Natural killer cell treated with Interleukin-12 subunit alpha and Interleukin-12 subunit beta and Interleukin-15 and Interleukin-18, amount 100 ng/mL, for 72 hours (primary cell): ENCODE measurements around the gene B4GAT1. TPM values are rescaled to one million over a fixed set of nuclear protein-coding genes. Genes with fewer than 3 reads are reported as not detected.
"Not testable (repeated sequence)": the region's sequence is repeated elsewhere in the genome, so short reads cannot be mapped to it uniquely, and the experiment has no call there.

Experiments used
- ATAC-seq, 2 donors: fragments of 150-1000 bp; cut with Tn5 transposase in 1 of 2; sonication (Bioruptor Pico), chemical (Tn5 transposase) in 1 of 2; 2 replicates each; pipeline ENCODE4 v1.10.0; 2021
- DNase-seq: peaks from one replicate; pipeline ENCODE4 v3.0.0; 2022; ENCODE audit warnings: low spot score
- H3K27ac Mint-ChIP-seq, 2 donors: 1 replicate in 1 of 2; 2 replicates in 1 of 2; pipeline ENCODE4 v1.8.0; 2022; ENCODE audit warnings: mixed read lengths in 2 of 2, mild to moderate bottlenecking in 1 of 2, moderate library complexity in 1 of 2
- H3K27me3 Mint-ChIP-seq, 2 donors: 1 replicate in 1 of 2; 2 replicates in 1 of 2; pipeline ENCODE4 v1.8.0; 2022; ENCODE audit warnings: mixed read lengths in 2 of 2
- H3K36me3 Mint-ChIP-seq: one replicate; pipeline ENCODE4 v1.8.0; 2022; ENCODE audit warnings: mixed read lengths
- H3K4me1 Mint-ChIP-seq, 2 donors: 1 replicate in 1 of 2; 2 replicates in 1 of 2; pipeline ENCODE4 v1.8.0; 2022; ENCODE audit warnings: low read depth in 2 of 2, mixed read lengths in 2 of 2, mild to moderate bottlenecking in 1 of 2
- H3K4me3 Mint-ChIP-seq: one replicate; pipeline ENCODE4 v1.8.0; 2022; ENCODE audit warnings: mixed read lengths
- H3K9me3 Mint-ChIP-seq: 2 replicates; pipeline ENCODE4 v1.8.0; 2022; ENCODE audit warnings: mixed read lengths
- total RNA-seq, 2 donors: library from RNA; stranded (reverse); gene quantifications; one replicate each; pipeline ENCODE4 v1.2.3, GENCODE V29; 2022

B4GAT1 gene
- total RNA-seq, 2 donors from 2014 or later, result 3.5 to 5.4 TPM

DNA sequence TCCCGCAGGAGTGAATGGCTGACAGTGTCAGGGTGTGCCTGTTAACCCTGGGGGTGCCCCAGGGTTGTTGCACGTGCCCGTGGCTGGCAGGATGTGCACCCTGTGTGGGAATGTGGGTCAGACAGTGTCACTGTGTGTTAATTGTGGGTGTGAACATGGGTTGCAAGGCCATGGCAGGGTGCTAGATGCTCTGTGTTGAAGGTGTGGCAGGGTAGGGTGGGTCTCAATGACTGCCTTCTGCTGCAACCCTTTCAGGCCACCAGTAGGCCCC is 19.5 kb downstream of the B4GAT1 start:
- H3K4me3 Mint-ChIP-seq, result no peak overlapping the region
- H3K27me3 Mint-ChIP-seq, result peaks cover 3 to 7% of the 10 kb centered on the region in 2 donors
- DNase-seq (peak; percentile 62), ATAC-seq (peak; percentile 72 to 77)
- H3K4me1 Mint-ChIP-seq, result peaks cover 24 to 25% of the 10 kb centered on the region in 2 donors
- peak overlapping the region in 1 of 2 donors; percentile 42 for H3K27ac Mint-ChIP-seq
- no peaks in the 10 kb centered on the region for H3K36me3 Mint-ChIP-seq
- no peaks in the 10 kb centered on the region for H3K9me3 Mint-ChIP-seq

DNA sequence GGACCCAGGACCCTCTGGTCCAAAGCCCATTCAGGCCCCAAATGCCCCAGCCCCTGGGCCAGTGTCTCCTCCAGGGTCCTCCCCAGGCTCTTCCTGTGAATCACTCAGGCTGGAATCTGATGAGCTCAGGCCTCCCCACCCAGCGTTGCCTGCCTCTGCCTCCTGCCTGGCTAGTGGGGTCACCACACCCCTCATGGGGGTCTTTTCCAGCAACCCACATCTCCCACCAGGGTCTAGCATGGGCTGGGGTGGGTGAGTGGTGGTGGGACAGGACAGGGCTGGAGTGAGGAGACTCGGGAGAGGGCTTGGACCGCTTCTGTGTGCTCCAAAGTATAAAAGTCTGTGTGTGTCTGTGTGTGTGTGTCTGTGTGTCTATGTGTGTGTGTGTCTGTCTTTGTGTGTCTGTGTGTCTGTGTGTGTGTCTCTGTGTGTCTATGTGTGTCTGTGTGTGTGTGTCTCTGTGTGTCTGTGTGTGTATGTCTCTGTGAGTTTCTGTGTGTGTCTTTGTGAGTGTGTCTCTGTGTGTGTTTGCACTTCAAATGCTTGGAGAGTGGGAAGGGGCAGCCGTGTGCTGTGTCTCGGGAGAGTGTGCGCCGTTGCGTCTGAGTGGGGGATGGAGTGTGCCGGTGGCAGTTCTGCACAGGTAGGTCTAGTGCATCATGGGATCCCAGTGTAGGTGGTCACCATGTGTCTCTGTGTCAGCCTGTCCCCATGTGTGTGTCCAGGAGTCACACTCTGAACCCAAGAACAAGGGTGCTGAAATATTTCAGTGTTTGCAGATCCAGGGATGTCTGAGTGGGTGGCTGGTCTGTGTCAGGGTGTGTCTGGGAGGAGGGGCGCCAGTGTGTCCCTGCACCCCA is 20.0 kb downstream of the B4GAT1 start:
- DNase-seq, result peak; percentile 59
- peak in 1 of 2 donors; percentile 3 for ATAC-seq
- Mint-ChIP-seq H3K4me1 (peaks cover 25 to 26% of the 10 kb centered on the region in 2 donors), H3K27me3 (peaks cover 4 to 7% of the 10 kb centered on the region in 2 donors), H3K9me3 (no peaks in the 10 kb centered on the region), H3K36me3 (no peaks in the 10 kb centered on the region), H3K27ac (peak overlapping the region in 1 of 2 donors; percentile 42), H3K4me3 (peak overlapping the region; percentile 21)

DNA sequence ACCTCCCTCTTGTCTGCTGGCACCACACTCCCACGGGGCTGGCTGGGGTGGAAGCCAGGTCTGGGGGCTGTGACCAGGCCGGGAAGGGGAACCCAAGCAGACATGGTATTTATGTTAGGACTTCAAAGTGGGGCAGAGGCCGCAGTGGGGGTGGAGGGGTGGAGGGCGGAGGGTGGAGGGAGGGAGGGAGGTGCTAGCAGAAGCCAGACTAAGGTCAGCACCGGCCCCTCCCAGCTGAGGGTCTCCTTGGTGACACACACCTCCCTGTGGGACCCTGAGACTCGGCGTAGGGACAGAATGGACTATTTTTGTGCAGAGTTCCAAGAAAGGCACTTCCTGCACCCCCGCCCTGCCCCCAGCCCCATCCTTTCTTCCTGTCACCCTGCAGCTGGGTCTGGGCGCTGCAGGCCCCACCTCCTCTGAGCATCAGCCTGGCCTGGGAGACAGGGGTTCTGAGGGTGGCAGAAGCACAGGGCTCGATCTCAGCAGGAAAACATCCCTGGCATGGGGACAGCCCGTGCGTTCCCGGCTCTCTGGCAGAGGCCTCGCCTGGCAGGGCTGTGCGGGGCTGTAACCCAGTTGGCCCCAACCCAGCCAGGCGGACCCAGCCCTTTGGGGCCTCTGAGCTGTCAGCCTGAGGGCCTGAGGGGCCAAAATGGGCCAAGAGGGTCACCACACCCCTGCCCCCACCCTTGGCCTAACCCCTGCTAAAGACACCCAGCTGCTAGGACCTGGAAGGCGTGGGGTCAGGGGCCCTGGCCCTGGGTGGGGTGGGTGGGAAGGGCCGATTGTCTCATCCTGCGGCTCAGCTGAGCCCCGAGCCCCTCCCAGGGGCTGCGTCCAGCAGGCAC is 20.9 kb downstream of the B4GAT1 start:
- no peaks in the 10 kb centered on the region for H3K9me3 Mint-ChIP-seq
- H3K36me3 Mint-ChIP-seq, result no peaks in the 10 kb centered on the region
- peak overlapping the region in 1 of 2 donors; percentile 25 for H3K27ac Mint-ChIP-seq
- H3K27me3 Mint-ChIP-seq, result peaks cover 7% of the 10 kb centered on the region in 2 donors
- ATAC-seq, result no peak
- no peak overlapping the region for H3K4me3 Mint-ChIP-seq
- H3K4me1 Mint-ChIP-seq, result peaks cover 25 to 27% of the 10 kb centered on the region in 2 donors
- DNase-seq, result peak; percentile 42

DNA sequence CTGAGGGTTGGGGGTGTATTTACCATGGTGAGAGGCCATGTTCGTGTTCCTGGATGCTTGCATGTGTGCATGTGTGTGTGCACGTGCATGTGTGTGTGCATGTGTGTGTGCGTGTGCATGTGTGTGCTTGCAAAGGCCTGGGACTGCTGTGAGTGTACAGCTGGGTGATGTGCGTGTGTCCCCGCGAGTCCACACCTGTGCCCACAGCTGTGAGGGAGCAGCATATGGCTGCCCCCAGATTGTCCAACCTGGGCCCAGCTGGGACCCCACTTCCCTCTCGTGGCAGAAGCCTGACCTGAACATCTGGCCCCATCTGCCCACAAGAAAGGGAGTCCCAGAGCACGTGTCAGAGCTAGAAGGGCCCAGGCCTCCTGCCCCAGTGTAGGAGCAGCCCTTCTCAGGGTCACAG is 22.2 kb downstream of the B4GAT1 start:
- DNase-seq (no peak), ATAC-seq (no peak)
- Mint-ChIP-seq H3K27ac (peak overlapping the region in 1 of 2 donors; percentile 25), H3K9me3 (no peaks in the 10 kb centered on the region), H3K4me3 (no peak overlapping the region), H3K27me3 (peaks cover 7 to 8% of the 10 kb centered on the region in 2 donors), H3K4me1 (peaks cover 25 to 27% of the 10 kb centered on the region in 2 donors), H3K36me3 (no peaks in the 10 kb centered on the region)

DNA sequence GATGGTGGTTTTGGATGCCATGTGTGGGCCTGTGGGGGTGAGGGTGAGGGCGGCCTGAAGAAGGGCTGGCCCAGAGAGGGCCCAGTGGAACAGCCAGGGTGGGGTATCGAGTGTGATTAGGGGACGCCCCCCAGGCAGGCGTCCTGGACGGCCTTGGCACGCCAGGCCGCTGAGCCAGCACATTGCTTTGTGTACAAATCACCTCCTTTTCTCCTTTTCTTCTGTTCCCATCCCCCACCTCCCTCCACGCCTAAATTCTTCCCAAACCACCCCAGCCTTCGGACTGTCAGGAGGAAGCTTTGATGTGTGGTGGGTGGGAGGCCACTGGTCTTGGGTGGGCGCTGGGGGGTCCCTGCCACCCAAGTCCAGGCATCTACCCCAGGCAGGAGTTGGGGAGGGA is 22.8 kb downstream of the B4GAT1 start:
- H3K27ac Mint-ChIP-seq, result no peak overlapping the region
- peaks cover 7 to 12% of the 10 kb centered on the region in 2 donors for H3K27me3 Mint-ChIP-seq
- no peaks in the 10 kb centered on the region for H3K9me3 Mint-ChIP-seq
- H3K4me1 Mint-ChIP-seq, result peaks cover 25 to 27% of the 10 kb centered on the region in 2 donors
- H3K36me3 Mint-ChIP-seq, result no peaks in the 10 kb centered on the region
- H3K4me3 Mint-ChIP-seq, result no peak overlapping the region
- no peak for ATAC-seq
- DNase-seq, result no peak

DNA sequence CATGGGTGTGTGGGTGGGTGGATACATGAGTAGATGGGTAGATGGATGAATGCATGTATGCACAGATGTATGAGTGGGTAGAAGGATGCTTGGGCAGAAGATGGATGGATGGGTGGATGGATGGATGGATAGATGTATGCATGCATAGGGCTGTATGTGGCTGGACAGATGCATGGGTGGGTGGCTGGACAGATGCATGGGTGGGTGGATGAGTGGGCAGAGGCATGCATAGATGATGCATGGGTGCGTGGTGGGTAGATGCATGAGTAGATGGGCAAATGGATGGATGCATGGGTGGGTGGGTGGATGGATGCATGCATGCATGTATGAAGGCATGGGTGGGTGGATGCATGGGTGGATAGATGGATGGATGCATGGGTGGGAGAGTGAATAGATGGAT is 23.7 kb downstream of the B4GAT1 start:
- H3K4me1 Mint-ChIP-seq, result peaks cover 29 to 30% of the 10 kb centered on the region in 2 donors
- no peaks in the 10 kb centered on the region for H3K36me3 Mint-ChIP-seq
- ATAC-seq (no peak), DNase-seq (peak; percentile 49)
- H3K4me3 Mint-ChIP-seq, result no peak overlapping the region
- H3K9me3 Mint-ChIP-seq, result no peaks in the 10 kb centered on the region
- H3K27ac Mint-ChIP-seq, result peak overlapping the region in 1 of 2 donors; percentile 15
- H3K27me3 Mint-ChIP-seq, result peaks cover 16 to 19% of the 10 kb centered on the region in 2 donors

DNA sequence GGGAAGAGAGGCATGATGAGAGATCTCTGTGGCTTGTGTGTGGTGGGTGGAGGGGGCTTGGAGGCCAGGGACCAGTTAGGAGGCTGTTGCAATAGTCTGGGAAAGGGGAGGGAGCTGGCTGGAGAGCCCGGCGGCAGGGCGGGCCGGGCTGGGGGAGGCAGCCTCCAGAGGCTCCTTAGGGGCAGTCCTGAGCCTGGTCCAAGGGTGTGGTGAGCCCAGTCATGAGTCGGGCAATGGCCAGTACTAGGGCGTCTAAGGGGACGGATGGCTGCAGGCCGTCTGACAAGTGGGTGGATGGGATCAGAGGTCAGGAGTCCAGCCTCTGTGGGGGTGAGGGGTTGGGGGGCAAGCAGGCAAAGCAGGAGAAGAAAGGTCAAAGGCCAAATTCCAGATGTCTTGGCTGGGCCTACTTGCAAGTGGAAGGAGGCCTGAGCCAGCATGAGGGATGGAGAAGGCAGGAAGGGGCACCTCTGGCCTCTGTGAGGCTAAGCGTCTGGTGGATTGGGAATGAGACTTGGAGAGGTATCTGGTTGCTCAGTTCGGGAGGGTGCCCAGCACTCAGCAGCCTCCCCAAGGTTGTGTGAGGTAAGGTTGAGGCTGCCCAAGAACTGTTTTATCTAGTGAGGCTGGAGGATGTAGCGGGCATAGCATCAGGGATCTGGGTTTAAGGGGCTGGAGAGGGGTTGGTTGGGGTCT is 24.5 kb downstream of the B4GAT1 start:
- DNase-seq, result peak; percentile 23
- Mint-ChIP-seq H3K27ac (peak overlapping the region in 1 of 2 donors; percentile 15), H3K4me1 (peaks cover 25 to 27% of the 10 kb centered on the region in 2 donors), H3K9me3 (no peaks in the 10 kb centered on the region), H3K4me3 (no peak overlapping the region), H3K27me3 (peaks cover 19 to 22% of the 10 kb centered on the region in 2 donors), H3K36me3 (no peaks in the 10 kb centered on the region)
- ATAC-seq, result no peak

DNA sequence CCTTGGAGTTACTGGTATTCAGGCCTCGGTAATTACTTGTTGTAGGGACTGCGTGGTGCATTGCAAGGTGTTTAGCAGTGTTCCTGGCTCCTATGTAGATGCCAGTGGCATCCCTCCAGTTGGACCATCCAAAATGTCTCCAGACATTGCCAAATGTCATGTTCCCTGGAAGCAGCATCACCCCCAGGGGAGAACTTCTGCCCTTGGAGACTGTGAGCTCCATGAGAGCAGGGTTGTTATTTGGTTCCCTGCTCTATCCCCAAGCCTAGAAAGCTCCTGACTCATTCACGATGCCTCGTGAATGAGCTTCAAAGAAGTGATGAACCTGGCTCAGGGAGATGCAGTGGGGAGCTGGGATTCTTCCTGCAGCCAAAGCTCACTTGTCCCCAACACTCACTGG is 25.8 kb downstream of the B4GAT1 start:
- Mint-ChIP-seq H3K27me3 (peaks cover 19 to 22% of the 10 kb centered on the region in 2 donors), H3K4me3 (no peak overlapping the region), H3K9me3 (no peaks in the 10 kb centered on the region), H3K4me1 (peaks cover 16 to 24% of the 10 kb centered on the region in 2 donors), H3K36me3 (no peaks in the 10 kb centered on the region), H3K27ac (no peak overlapping the region)
- DNase-seq (no peak), ATAC-seq (no peak)

DNA sequence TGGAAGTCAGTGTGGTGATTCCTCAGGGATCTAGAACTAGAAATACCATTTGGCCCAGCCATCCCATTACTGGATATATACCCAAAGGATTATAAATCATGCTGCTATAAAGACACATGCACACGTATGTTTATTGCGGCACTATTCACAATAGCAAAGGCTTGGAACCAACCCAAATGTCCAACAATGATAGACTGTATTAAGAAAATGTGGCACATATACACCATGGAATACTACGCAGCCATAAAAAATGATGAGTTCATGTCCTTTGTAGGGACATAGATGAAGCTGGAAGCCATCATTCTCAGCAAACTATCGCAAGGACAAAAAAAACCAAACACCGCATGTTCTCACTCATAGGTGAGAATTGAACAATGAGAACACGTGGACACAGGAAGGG is 26.7 kb downstream of the B4GAT1 start:
- not testable (repeated sequence) for H3K9me3 Mint-ChIP-seq, H3K4me3 Mint-ChIP-seq, ATAC-seq, H3K36me3 Mint-ChIP-seq, DNase-seq, H3K27ac Mint-ChIP-seq
- Mint-ChIP-seq H3K4me1 (peaks cover 11 to 21% of the 10 kb centered on the region in 2 donors), H3K27me3 (peaks cover 22 to 24% of the 10 kb centered on the region in 2 donors)

DNA sequence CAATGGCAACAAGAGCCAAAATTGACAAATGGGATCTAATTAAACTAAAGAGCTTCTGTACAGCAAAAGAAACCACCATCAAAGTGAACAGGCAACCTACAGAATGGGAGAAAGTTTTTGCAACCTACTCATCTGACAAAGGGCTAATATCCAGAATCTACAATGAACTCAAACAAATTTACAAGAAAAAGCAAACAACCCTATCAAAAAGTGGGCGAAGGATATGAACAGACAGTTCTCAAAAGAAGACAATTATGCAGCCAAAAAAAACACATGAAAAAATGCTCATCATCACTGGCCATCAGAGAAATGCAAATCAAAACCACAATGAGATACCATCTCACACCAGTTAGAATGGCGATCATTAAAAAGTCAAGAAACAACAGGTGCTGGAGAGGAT is 27.1 kb downstream of the B4GAT1 start:
- ATAC-seq, H3K9me3 Mint-ChIP-seq, H3K27ac Mint-ChIP-seq, DNase-seq, H3K4me3 Mint-ChIP-seq, H3K36me3 Mint-ChIP-seq: not testable (repeated sequence)
- H3K4me1 Mint-ChIP-seq, result peaks cover 12 to 24% of the 10 kb centered on the region in 2 donors
- peaks cover 27 to 28% of the 10 kb centered on the region in 2 donors for H3K27me3 Mint-ChIP-seq

DNA sequence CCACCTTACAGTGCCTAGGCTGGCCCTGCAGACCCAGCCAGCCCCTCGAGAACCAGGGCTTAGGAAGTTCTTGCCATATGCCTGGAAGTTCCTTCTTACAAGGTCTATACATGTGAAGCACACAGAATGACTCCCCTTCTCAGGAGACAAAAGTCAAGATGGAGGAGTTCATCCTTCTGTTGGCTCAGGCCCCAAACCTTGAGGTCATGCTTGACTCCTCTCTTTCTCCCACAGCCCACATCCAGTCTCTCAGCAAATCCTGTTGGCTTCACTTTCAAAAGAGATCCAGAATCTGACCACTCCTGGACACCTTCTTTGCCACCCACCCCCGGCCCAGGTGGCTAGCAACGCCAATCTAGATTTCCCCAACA is 28.8 kb downstream of the B4GAT1 start:
- Mint-ChIP-seq H3K27me3 (peaks cover 28 to 29% of the 10 kb centered on the region in 2 donors), H3K9me3 (no peaks in the 10 kb centered on the region), H3K27ac (peak overlapping the region in 1 of 2 donors; percentile 50), H3K4me1 (peaks cover 20 to 25% of the 10 kb centered on the region in 2 donors), H3K36me3 (no peaks in the 10 kb centered on the region), H3K4me3 (peak overlapping the region; percentile 25)
- ATAC-seq (no peak), DNase-seq (no peak)

DNA sequence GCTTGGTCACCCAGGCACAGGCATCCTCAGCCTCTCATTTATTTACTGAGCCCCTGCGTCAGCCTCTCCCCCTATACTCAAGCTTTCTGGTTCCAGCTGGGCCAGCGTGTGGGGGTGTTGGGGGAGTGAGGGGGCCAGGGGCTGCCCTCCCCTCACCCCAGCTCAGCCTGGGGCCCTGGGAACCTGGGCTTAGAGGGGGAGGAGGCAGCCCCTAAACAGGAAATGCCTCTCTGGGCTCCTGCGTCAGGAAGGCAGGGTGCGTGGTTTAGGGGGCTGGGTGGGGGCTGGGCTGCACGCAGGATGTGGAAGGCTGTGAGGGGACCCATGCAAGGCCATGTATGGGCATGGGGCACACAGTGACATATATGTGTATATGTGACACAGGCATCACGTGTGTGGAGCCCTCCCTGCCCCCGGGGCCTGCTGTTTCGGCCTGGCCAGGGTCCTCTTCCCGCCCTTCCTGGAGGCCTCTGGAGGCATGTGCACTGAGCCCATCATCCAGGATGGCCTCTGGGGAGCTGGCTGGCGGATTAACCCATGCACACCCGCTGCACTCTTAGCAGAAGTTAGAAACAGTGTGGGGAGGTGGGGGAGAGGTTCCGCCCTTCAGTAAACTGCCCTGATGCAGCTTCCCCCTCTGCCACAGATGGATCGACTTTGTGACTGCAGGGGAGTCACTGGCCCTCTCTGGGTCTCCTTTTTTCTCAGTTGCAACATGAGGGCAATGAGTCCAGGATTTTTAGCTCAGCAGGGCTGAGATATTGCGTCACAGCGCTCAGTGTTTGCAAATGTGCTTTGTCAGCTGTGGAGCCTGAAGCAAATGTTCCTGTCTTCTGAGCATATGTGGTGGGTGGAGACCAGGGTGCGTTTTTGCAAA is 29.5 kb downstream of the B4GAT1 start:
- Mint-ChIP-seq H3K4me3 (peak overlapping the region; percentile 25), H3K27ac (no peak overlapping the region), H3K36me3 (no peaks in the 10 kb centered on the region), H3K9me3 (no peaks in the 10 kb centered on the region), H3K27me3 (peaks cover 23 to 29% of the 10 kb centered on the region in 2 donors), H3K4me1 (peaks cover 20 to 25% of the 10 kb centered on the region in 2 donors)
- DNase-seq (peak; percentile 53), ATAC-seq (peak in 1 of 2 donors; percentile 63)

DNA sequence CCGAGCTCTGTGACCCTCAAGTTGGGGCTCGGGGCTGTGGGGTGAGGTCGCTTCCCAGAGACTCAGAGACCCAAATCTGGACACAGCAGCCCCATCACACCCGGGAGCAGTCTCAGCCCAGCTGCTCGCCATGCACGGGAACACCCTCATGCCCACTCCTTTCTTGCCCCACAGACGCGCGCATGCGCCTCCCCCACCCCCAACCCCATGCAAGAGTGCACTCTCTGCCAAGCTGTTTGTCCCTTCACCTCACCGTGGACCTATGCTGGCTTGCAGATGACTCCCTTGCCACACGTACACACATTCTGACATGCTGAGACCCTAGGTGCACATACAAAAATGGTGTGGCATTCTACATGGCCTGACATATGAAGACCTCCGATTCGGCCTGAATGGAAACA is 30.1 kb downstream of the B4GAT1 start:
- Mint-ChIP-seq H3K36me3 (no peaks in the 10 kb centered on the region), H3K27ac (no peak overlapping the region), H3K9me3 (no peaks in the 10 kb centered on the region), H3K27me3 (peaks cover 23 to 27% of the 10 kb centered on the region in 2 donors), H3K4me3 (no peak overlapping the region), H3K4me1 (peaks cover 20 to 24% of the 10 kb centered on the region in 2 donors)
- no peak for ATAC-seq
- peak; percentile 47 for DNase-seq
